ENCODE measurements around the gene UCHL5.
"Not testable (repeated sequence)": the region's sequence is repeated elsewhere in the genome, so short reads cannot be mapped to it uniquely, and the experiment has no call there.

The UCHL5 gene

GRCh38 chr1:193011406-193011805, 47.8 kb downstream of the UCHL5 start:
- DNase-seq, result no peak

- DNase-seq, result no peak
These were observed 49.7 kb downstream of the UCHL5 start for GRCh38 chr1:193009501-193009900.

GRCh38 chr1:193005785-193006184, 53.4 kb downstream of the UCHL5 start:
- DNase-seq, result no peak

- peak in 3 of 4 experiments; percentile 16 to 25 (median 20) for DNase-seq
These were observed 60.6 kb downstream of the UCHL5 start for GRCh38 chr1:192998536-192998935.

- no peak for DNase-seq
These were observed 65.0 kb downstream of the UCHL5 start for GRCh38 chr1:192994141-192994540.

GRCh38 chr1:192993426-192994085, 65.6 kb downstream of the UCHL5 start:
- no peak for DNase-seq

DNA sequence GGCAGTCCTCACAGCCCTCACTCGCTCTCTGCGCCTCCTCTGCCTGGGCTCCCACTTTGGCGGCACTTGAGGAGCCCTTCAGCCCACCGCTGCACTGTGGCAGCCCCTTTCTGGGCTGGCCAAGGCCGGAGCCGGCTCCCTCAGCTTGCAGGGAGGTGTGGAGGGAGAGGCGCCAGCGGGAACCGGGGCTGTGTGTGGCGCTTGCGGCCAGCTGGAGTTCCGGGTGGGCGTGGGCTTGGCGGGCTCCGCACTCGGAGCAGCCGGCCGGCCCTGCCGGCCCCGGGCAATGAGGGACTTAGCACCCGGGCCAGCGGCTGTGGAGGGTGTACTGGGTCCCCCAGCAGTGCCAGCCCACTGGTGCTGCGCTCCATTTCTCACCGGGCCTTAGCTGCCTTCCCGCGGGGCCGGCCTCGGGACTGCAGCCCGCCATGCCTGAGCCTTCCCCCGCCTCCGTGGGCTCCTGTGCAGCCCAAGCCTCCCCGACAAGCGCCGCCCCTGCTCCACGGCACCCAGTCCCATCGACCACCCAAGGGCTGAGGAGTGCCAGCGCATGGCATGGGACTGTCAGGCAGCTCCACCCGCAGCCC, 72.3 kb downstream of the UCHL5 start:
- DNase-seq, result not testable (repeated sequence)

DNA sequence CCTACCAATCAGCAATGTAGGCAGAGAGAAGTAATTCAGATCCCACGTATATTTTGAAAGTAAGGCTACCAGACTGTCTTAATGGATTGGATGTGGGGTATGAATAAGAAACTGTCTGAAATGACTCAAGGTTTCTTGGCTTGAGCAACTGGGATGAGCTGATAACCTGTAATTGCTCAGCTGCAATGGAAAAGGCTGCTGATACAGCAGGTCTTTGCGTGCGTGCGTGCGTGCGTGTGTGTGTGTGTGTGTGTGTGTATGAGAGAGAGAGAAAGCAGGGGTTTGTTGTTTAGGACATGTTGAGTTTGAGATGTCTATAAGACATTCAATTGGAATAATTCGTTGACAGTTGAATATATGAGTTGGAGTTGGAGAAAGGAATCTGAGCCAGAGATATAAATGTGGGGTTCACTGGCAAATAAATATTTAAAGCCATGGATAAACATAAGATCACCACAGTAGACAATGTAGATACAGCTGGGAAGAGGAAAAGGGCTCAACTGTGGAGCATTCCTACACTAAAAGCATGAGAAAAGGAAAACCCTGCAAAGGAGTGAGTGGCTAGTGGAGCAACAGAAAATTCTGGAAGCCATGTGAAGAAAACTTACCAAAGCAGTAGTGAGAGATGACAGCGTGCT, 72.9 kb downstream of the UCHL5 start:
- no peak for DNase-seq

DNA sequence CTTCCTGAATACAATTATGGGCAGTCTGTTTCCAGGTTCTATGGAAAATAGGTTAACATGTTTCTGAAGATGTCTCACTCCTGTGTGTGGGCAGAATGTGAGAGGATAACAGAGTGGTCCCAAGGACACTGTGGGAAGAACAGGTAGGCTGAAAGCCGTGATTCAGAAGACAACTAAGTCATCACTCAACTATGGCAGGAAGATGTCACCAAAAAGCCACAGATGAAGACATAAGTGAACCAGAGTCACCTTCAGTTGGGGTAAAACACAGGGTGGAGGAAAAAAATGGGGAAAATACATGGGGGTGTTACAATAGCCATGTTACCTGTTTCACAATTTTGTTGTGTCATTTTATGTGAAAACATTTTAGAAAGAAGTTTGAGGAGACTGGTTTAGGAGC, 75.1 kb downstream of the UCHL5 start:
- no peak for DNase-seq

DNA sequence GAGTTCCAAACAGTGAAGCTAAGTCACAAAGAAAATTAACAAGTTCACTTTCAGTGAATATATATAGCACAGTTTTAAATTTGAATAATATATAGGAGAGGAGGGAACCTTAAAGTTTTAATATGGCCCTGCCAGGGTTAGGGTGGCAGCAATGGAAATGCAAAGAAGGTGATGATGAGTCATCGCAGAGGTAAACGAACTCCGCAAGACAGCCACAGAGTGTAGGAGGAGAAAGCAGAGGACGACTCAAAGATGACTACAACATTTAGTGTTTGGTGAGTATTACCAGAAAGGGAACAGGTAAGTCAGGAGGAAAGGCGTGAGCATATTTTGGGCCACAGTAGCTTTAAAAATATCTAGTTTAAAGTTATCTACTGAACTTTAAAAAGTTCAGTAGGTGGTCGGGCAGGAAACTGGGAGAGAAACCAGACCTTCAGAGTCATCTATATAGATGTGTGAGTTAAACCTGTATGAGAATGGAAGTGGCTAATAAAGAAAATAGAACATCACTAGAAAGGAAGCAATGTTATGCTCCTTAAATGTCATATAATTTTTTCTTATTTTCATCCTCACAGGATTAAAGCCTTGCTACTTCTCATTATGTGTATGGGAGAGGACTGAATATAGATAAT, 75.7 kb downstream of the UCHL5 start:
- no peak for DNase-seq

GRCh38 chr1:192980856-192981255, 78.3 kb downstream of the UCHL5 start:
- DNase-seq, result no peak

- DNase-seq, result not testable (repeated sequence)
These were observed 78.8 kb downstream of the UCHL5 start for GRCh38 chr1:192980334-192980733.

DNA sequence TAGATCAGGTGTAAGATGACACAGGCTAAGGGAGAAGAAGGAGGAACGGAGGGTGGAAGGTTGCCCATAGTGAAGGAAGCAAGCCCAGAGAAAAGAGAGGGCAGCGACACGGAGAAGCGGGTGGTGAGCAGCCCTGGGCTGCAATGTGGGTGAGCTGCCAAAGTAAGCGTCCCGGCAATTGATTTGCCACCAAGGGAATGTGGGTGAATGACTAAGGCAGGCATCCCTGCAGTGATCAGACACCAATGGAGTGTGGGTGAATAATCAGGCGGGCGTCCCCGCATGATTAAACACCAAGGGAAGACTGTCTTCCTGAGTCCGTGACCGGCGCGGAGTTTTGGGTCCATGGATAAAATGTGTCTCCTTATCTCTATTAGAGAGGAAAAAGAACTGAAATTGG, 79.6 kb downstream of the UCHL5 start:
- no peak for DNase-seq

DNA sequence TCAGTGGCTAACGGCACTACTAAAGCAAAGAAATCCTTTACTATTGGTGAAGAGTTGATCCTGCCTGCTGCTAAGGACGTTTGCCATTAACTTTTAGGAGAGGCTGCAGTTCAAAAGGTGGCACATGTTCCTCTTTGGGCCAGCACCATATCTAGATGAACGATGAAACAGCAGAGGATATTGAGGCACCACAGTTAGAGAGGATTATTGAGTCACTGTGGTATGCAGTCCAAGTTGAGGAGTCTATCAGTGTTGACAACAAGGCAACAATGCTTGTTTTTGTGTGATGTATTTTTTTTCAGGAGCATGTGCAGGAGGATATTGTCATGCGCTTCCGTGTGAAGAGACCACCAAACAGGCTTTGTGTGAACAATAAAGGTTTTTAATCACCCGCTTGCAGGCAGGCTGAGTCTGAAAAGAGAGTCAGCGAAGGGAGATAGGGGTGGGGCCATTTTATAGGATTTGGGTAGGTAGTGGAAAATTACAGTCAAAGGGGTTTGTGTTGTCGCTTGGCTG, 80.9 kb downstream of the UCHL5 start:
- DNase-seq, result no peak

DNA sequence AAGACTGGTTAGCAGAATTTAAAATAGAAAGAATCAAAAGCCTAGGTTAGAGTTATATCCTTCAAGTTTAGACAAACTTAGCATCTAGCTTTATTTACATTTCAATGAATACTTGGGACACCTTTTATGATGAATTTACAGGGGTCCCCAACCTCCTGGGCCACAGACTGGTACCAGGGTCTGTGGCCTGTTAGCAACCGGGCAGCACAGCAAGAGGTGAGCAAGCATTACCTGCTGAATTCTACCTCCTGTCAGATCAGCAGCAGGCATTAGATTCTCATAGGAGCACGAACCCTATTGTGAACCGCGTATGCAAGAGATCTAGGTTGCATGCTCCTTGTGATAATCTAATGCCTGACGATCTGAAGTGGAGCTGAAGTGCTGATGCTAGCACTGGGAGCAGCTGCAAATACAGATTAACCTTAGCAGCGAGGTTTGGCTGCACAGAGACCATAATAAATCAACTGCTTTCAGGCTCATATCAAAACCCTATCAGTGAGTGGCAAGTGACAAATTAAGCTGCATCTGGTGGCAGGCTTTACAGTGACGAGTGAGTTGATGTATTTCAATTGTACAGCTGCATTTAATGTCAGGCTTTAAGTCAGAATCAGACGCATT, 82.0 kb downstream of the UCHL5 start:
- DNase-seq, result no peak

DNA sequence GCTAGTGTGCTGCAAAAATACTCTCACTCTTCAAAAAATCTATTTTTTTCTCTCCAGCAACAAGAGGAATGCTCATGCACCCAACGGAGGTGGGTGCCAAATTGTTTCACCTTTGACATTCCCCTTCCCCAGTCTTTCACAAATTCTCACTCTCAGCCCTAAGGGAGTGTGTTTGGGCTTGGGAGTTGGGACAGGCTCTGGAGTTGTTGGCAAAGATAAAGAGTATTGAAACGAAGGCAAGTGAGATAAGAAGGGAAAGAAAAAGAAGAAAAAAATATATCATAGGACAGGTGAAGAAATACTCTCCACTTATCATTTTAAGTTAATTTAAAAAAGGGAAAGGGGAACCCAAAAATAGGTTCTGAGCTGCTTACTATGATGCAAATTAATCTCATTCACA, 82.6 kb downstream of the UCHL5 start:
- DNase-seq, result no peak

DNA sequence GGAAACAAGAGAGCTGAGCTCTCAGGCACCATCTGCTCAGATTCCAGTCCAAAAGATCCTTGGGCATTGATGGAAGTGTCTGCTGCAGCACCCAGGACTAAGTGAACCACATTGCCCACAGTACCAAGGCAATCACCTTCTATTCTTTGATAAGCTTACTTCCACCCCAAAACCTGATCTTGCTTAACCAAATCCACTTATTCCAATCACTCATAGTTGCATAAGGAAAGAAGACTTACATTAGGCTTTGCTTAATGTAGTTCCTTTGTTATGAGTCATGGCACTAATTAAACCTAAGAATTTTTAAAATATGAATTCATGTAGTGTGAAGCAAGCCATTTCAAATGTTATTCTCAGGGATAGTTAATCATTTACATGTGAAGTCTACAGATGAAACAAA, 84.5 kb downstream of the UCHL5 start:
- no peak for DNase-seq

GRCh38 chr1:192973988-192974387, 85.2 kb downstream of the UCHL5 start:
- DNase-seq, result no peak

DNA sequence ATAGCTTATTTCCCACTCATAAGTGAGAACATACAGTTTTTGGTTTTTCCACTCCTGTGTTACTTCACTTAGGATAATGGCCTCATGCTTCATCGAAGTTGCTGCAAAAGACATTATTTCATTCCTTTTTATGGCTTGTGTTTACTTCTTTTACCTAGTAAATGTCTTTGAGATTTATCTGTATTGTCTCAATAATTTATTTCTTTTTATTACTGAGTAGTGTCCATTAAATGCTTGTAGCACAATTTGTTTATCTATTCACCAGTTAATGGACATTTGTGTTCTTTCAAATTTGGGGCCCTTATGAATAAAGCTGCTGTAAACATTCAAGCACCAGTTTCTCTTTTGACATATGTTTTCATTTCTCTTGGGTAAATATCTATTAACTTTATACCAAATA, 86.0 kb downstream of the UCHL5 start:
- DNase-seq, result no peak

DNA sequence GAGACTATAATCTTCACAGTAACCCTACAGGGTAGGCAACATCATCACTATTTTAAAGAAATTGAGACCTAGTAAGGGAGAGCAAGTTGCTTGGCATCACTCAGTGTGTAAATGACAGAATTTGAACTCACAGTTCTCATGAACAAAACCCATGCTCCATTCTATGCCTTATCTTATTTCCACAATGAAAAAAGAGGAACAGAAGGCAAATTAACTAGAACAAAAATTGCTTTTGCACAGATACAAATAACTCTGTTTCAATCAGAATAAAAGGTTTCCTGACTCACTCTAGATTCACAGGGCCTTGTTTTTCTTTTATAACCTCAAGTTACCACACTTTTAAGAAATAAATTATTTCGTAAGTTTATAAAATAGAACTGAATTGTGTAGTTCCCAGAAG, 90.1 kb downstream of the UCHL5 start:
- DNase-seq, result no peak

GRCh38 chr1:192968323-192968722, 90.8 kb downstream of the UCHL5 start:
- no peak for DNase-seq

DNA sequence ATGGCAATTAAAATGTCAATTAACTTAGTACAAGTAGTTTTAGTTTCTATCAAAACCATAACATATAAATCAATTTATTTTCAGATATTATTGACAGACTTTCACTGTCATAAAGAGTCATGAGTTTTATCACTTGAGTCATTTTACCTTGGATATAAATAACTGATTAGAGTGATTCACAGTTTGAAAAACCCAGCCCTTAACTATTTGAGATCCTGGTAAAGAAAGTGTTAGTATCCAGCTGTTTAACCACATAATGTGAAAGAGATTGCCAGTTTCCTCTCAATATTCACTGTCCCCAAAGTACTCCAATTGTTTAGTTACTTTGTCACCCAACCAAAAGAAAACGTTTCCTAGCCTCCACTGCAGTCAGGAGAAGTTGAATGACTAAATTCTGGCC, 91.3 kb downstream of the UCHL5 start:
- no peak for DNase-seq

All from suppressor macrophage (primary cell).